Head of caudate nucleus (tissue), 42 donors: Measurements from ENCODE around the gene PITPNM1.
A peak's percentile ranks its signal among the peaks of the same experiment; 100 is the strongest.
"Not testable (repeated sequence)": the region's sequence is repeated elsewhere in the genome, so short reads cannot be mapped to it uniquely, and the experiment has no call there.

Experiments
- DNase-seq, 42 donors: peaks; one replicate each; pipeline versions ENCODE4 v3.0.0 to v3.0.0-alpha.2; 2020 to 2021; ENCODE audit warnings: mixed read lengths in 7 of 42
- intact Hi-C: fragments of 100-400 bp; cut with DNase I; formaldehyde crosslinking; loops from one replicate; pipeline ENCODE4 v1.15.0; 2022

The PITPNM1 gene

DNA sequence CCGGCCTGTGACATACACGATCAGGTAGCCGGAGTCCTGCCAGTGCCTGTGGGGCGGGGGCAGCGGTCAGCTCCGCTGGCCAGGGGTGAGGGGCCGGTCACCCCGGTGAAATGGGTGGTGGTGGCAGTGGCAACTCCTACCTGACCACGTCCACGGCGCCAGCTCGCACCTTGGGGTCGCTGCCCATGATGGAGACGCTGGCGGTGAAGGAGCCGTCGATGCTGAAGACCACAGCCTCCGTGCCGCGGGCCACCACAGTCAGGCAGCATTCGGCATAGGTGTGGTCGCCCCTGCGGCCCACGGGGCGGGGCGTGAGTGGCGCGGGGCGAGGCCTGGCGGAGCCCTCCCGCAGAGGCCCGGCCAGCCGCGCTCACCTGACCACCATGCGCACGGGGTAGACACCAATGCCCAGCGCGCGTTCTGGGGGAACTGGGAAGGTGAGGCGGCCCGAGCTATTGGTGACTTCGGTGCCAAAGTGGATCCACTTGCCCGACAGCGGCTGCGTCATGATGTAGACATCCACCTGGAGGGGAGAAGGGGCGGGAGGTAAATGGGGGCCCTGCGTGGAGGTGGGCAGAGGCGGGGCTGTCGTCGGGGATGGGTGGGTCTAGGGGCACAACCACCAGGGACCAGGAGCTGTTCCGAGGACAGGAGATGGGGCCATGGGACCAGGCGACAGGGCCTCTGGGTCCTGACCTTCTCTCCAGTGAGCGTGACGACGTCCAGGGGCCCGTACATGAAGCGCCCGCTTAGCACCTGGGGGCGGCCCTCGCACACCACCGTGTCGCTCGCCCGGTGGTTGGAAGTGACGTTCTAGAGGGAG lies 11.4 kb downstream of the PITPNM1 start:
- intact Hi-C loops: no loop called here
- DNase-seq: no peak

DNA sequence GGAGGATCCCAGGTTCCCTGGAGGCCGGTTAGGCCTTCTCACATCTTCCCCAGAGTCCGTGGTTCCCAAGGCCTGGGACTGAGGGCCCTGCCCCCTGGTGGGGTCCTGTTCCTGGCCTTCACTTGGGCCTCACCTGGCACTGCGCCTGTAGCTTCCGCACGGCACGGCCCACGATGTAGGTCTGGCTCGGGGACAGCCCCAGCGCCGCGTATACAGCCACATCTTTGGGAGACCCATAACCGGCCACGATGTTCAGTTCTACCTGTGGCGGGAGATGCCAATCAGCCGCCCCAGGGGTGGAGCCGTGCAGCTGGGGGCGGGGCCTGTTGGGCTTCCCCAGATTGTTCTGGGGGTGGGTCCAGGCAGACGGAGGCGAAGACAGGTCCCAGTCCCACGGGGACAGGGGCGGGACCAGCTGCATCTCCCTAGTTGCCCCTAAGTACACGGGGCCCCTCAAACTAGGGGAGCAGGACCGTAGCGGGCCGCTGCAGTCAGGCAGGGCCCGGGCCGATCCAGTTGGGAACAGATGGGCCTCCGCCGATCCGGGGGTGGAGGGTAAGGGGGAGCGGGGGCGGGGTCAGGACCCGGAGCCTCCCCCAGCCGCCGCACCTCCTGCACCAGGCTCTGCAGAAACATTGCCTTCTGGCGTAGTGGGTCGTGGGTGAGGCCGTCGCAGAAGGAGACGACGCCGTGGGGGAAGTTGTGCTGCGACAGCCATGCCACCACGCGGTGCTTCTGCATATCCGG lies 12.2 kb downstream of the PITPNM1 start:
- intact Hi-C loops: no loop called here

DNA sequence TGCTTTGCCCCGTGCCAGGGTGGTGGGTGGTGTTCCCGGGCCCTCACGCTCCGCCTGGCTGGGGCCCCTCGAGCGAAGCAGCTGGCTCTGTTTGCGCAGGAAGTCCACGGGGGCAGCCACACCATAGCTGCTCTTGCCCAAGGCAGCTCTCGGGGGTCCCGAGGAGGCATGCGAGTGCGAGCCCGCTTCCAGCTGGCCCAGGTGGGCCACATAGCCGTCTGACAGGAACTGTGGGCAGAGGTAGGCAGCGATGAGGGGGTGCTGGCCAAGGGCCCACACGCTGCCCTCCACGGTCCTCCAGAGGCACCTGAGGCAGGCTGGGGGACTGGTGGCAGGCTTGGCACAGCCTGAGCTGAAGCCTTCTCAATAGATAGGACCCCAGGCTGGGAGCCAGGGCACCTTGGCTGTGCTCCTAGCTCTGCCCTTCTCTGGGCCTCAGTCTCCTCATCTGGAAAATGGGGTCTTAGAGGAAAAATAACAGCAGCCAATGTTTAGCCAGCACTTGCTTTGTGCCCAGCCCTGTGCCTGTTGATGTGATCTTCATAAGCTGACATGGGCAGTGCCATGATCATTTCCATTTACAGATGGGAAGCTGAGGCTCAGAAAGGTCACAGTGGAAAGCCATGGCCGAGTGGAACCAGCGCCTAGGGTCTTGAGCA lies 13.0 kb downstream of the PITPNM1 start:
- no peak for DNase-seq
- intact Hi-C loops: no loop called here

More for the DNA sequence above, 12.2 kb downstream of the PITPNM1 start:
- no peak for DNase-seq

DNA sequence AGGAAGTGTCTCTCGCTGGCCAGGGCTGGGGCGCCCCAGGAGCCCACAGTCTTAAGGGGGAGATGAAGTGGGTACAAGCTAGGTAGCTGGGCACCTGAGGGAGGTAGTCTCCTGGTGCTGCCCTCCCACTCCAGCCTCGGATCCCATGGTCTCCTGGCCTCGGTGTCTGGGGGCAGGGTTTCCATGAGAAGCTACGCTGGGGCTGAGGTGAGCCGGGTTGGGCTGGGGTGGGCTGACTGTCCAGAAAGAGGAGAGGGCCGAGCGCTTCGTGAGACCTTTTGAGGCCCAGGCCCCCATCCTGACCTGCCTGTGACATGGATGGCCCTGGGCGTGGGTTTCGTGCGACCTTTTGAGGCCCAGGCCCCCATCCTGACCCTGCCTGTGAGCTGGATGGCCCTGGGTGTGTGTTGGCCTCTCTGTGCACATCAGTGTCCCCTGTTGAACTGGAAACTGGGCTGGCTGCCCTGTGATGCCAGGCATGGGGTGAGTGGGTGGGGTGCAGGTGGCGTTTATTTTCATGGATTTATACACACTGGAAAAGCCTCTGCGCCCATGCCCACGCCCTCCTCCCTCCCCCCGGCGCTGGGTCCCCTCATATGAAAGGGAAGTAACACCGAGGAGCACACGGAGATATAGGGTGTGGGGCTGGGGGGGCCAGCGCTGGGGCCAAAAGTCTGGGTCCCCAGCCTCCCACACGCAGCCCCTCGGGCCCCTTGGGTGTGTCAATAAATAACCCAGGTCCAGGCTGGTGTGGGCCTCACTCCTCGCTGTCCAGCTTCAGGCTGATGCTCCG lies 13.7 kb downstream of the PITPNM1 start:
- intact Hi-C loops: no loop called here
- DNase-seq: no peak

DNA sequence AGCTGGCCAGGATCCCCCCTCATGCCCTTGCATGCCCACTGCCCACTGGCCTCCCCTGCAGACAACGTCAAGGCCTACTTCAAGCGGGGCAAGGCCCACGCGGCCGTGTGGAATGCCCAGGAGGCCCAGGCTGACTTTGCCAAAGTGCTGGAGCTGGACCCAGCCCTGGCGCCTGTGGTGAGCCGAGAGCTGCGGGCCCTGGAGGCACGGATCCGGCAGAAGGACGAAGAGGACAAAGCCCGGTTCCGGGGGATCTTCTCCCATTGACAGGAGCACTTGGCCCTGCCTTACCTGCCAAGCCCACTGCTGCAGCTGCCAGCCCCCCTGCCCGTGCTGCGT lies 14.5 kb downstream of the PITPNM1 start:
- no peak for DNase-seq
- intact Hi-C loops: no loop called here

DNA sequence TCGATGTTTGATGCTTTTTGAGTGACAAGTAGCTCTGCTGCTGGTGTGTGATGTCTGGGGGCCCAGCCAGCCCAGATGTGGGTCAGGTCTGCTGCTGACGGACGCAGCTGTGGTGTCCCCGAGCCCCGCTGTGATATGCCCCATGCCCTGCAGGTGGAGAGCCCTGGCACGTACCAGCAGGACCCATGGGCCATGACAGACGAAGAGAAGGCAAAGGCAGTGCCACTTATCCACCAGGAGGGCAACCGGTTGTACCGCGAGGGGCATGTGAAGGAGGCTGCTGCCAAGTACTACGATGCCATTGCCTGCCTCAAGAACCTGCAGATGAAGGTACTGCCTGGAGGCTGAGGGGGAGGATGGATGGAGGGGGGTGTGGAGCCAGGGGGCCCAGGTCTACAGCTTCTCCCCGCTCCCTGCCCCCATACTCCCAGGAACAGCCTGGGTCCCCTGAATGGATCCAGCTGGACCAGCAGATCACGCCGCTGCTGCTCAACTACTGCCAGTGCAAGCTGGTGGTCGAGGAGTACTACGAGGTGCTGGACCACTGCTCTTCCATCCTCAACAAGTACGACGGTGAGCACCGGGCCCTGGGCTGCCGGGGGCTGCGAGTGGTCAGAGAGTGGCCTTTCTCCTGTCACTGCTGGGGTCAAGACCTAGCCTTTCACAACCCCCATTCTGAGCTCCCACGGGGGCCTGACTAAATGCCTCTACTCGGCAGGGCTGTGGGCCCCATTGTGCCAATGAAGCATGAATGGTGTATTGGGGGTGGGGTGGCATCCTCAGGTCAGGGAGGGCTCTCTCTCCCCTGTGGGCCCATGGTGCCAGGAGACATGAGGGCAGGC lies 15.1 kb downstream of the PITPNM1 start:
- no peak for DNase-seq
- intact Hi-C loops: no loop called here

DNA sequence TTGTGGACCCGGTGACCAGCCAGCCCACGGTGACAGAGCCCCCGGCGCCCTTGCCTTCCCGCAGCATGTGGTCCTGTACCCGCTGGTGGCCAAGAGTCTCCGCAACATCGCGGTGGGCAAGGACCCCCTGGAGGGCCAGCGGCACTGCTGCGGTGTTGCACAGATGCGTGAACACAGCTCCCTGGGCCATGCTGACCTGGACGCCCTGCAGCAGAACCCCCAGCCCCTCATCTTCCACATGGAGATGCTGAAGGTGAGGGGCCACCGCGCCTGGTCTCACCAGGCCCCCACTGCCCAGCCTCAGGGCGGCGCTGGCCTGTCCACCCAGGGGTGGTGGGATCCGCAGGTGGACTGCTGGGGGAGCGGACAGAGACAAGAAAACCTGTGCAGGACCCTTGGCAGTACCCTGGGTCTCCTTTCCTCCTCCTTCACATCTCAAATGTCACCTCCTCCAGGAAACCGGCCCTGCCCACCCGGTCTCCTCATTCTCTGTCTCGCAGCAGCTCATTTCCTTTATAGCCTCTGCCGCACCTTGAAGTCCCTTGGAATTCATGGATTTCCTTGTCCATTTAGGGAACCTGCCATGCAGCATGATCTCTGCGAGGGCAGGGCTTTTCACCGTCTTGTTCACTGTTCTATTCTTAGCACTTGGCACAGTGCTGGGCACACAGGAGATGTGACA lies 15.8 kb downstream of the PITPNM1 start:
- no peak for DNase-seq
- intact Hi-C loops: no loop called here

DNA sequence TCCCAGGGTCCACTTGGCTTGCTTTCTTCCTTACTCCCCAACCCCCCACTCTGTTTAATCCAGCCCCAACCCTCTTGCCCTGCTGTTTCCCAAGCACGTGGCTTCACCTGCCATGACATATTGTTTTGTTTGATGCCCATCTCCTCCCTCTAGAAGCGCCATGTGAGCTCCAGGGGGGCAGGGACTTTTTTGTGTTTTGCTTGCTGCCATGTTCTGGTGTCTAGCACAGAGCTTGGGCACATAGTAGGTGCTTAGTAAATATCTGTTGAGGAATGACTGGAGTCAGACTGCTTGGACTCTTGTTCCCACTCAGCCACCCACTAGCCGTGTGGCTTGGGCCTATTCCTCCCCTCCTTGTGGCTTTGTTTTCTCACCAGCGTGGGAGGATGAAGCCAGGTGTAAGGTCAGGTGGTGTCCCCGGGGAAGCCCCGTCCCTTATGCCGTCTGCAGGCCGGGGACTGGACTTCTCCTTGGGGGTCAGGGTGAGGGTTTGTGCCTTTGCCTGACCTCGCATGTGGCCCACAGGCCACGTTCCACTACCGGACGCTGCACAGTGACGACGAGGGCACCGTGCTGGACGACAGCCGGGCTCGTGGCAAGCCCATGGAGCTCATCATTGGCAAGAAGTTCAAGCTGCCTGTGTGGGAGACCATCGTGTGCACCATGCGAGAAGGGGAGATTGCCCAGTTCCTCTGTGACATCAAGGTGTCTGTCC lies 18.5 kb downstream of the PITPNM1 start:
- intact Hi-C loops: no loop called here

DNA sequence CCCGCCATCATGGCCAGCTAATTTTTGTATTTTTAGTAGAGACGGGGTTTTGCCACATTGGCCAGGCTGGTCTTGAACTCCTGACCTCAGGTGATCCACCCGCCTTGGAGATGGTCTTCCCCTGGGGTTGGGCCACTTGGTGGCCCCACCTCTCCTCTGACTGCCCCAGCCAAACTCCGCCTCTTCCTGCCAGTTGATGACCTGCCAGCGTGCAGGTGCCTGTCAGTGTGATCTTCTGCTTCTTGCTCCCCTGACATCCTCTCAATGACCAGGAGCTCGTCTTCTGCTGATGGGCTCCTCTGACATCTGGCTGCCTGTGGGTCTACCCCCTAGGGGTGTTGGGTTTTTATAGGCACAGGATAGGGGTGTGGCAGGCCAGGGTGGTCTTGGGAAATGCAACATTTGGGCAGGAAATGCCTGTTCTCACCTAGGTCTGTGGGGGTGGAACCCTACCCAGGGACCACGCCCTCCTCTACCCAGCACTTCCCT lies 19.2 kb downstream of the PITPNM1 start:
- DNase-seq, intact Hi-C loops: not testable (repeated sequence)

More for the DNA sequence above, 18.5 kb downstream of the PITPNM1 start:
- no peak for DNase-seq

DNA sequence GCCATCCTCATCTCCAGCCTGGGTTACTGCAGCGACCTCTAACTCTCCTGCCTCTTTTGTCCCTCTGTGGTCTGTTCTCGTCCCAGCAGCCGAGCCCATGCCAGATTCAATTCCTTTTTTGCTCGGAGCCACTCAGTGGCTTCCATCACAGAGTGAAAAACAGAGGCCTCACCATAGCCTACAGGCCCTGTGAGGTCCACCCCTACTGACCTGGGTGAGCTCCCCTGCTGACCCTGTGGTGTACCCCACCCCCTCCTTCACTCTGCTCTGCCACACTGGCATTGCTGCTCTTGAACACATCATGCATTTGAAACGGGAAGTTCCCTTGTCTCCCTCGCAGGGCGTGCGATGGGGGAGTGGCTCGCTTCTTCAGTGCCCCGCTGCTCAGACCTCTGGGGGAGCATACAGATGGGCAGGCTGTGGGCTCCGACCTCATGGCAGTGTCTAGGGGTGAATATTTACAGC lies 20.3 kb downstream of the PITPNM1 start:
- peak in 9 of 42 donors; percentile 17 to 67 (median 28) for DNase-seq
- intact Hi-C loops: loop anchor here (5.0 kb wide), 1 partner anchor 83 kb away; the partner anchor contains the start of genes PPP1CA and TBC1D10C

DNA sequence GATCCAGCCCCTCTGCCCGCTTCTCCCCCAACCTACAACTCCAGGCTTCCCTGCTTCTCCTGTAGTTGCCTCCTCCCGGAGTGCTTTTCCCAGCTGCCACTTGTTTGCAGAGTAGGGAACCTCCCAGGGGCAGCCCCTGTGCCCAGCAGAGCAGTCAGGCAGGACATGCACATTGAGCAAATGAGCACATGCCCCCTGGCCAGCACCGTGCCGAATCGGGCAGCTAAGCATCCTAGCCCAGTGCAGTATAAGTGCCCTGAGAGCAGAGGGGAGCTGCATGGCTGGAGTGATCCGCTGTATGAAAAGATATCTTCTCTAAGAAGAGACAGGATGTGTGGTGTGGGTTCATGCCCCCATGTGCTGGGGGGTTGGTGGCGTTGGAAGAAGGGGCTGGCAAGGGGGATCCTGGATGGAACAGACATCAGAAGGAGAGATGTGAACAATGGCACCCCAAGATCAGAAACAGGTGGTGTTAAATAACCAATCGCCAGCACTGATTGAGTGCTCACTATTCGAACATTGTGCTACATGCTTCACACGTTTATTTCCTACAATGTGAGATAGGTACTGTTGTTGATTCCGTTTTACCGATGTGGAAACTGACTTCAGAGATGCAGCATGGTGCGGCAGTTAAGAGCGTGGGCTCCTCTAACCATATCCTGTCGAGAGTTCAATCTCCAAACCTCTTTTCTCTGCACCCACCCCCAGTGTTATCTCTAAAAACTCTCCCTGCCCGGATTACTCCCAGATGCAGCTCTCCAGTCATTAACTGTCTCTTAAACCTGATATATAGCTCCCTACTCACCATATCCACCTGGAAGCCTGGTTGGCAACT lies 21.1 kb downstream of the PITPNM1 start:
- no peak for DNase-seq
- intact Hi-C loops: loop anchor here (2.0 to 5.0 kb wide), 2 partner anchors 15 to 82 kb away; partner anchors contain the start of genes PPP1CA, TBC1D10C and TMEM134

DNA sequence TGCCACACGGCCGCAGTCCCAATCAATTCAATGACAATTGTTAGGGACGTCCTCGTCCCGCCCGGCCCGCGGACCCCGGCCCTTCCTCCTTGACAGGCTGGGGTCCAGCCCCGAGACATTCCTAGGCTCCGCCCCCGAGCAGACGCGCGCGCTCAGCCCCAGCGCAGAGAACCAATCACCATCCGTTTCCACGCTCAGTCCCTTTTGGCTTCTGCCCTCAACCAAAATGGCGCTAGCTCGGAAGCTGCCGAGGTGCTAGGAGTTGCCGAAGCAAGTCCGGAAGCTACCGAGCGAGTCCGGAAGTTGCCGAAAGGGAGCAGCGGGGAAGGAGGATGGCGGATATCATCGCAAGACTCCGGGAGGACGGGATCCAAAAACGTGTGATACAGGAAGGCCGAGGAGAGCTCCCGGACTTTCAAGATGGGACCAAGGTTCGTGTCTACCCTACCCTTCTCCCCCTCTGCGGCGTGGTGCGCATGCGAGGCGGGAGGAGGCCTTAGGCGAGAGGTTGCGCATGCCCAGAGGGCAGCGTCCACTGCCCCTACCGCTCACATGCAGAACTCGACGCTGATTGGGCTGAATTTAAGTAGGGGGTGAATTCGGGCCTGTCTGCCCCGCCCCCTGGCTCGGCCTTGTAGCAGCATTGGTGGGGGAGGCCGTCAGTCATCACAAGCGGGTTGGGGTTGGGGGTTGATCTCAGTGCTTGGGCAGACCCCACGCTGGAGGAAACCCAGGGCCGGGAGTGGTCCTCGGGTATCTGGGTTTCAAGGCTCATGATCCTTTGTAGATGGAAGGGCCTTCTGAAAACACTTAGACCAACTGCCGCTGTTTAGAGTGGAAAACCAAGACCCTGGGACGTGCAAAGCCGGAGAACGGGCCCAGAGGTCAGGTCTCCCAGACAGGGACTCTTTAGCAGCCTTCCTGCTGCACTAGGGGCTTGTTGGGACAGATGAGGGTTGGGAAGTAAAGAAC lies 22.1 kb downstream of the PITPNM1 start, which contains the start of gene AIP:
TSS of gene AIP (plus strand) at position 200 of the 972 bp plus-strand sequence. CDS start at position 333, 133 bp downstream.
- intact Hi-C loops: loop anchor here (2.0 to 5.0 kb wide), 2 partner anchors 14 to 81 kb away; partner anchors contain the start of genes PPP1CA, TBC1D10C and TMEM134

DNA sequence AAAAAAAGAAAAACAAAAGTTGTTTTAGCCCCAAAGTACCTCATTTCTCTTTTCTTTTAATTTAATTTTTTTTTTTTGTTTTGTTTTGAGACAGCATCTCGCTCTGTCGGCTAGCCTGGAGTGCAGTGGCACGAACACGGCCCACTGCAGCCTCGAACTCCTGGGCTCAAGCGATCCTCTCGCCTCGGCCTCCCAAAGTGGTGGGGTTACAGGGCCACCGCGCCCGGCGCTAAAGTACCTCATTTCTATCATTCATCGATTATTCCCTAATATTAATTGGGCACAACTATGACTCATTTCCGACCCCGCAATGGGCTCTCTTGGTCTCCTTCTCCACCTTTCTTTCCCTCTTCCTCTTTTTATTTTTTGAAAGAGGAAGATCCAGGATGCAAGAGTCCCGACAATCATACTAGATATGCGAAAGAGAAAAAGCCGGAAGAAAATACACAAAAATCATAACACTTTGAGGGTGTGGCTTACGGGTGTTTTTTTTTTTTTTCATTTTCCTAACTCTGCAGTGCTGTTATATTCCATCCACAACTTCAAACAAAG lies 22.8 kb downstream of the PITPNM1 start:
- intact Hi-C loops: loop anchor here (2.0 to 5.0 kb wide), 2 partner anchors 14 to 80 kb away; partner anchors contain the start of genes PPP1CA, TBC1D10C and TMEM134
- no peak for DNase-seq

More for the DNA sequence above, 22.1 kb downstream of the PITPNM1 start, which contains the start of gene AIP:
- DNase-seq: peak; percentile 92 to 99 (median 97)
